Fibroblast of skin of back (primary cell): ENCODE results near the gene ZNF236.
"Not testable (repeated sequence)": the region's sequence is repeated elsewhere in the genome, so short reads cannot be mapped to it uniquely, and the experiment has no call there.

Source experiments
- DNase-seq: peaks from one replicate; pipeline ENCODE4 v3.0.0-alpha.2; 2013

ZNF236 gene

DNA sequence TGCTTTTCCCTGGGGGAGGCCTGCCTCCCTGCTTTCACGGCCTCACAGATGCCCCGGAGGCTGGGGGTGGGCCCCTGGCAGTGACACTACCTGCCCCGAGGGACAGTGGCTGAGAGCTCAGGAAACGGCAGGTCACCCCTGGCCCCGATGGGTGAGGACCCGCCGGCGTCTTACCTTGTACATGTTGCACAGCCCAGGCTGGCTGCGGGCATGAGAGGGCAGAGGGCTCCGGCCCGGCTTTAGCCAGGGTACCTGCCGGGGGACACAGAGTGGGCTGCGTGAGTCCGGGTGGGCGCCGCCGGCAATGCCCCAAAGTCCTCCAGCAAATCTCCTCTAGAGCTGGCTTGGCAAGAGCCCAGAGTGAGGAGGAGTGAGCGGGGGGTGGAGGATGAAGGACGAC lies 187.3 kb downstream of the ZNF236 start:
- no peak for DNase-seq

GRCh38 chr18:77012120-77012519 lies 189.8 kb downstream of the ZNF236 start:
- no peak for DNase-seq

- DNase-seq = no peak
These were observed 190.6 kb downstream of the ZNF236 start for GRCh38 chr18:77012806-77013541.

GRCh38 chr18:77013811-77014521 lies 191.6 kb downstream of the ZNF236 start:
- DNase-seq = no peak

GRCh38 chr18:77014538-77014937 lies 192.2 kb downstream of the ZNF236 start:
- no peak for DNase-seq

DNA sequence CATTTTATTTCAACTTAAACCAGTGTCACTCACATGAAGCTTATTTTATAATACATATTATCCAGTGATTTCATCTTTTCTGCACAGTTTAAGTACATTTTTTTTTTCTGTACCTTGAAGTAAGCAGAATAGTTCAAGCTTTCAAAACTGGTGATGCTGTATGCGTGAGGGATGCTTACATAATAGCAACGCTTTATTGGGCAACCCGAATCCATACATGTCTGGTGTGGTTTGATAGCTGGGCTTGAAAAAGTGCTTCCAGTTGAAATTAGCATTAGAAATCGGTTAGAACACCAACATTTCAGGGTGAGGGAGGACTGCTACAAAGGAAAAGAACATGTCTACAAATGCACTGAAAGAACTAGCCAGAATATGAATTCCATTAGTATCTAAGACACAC lies 192.8 kb downstream of the ZNF236 start:
- DNase-seq = no peak

DNA sequence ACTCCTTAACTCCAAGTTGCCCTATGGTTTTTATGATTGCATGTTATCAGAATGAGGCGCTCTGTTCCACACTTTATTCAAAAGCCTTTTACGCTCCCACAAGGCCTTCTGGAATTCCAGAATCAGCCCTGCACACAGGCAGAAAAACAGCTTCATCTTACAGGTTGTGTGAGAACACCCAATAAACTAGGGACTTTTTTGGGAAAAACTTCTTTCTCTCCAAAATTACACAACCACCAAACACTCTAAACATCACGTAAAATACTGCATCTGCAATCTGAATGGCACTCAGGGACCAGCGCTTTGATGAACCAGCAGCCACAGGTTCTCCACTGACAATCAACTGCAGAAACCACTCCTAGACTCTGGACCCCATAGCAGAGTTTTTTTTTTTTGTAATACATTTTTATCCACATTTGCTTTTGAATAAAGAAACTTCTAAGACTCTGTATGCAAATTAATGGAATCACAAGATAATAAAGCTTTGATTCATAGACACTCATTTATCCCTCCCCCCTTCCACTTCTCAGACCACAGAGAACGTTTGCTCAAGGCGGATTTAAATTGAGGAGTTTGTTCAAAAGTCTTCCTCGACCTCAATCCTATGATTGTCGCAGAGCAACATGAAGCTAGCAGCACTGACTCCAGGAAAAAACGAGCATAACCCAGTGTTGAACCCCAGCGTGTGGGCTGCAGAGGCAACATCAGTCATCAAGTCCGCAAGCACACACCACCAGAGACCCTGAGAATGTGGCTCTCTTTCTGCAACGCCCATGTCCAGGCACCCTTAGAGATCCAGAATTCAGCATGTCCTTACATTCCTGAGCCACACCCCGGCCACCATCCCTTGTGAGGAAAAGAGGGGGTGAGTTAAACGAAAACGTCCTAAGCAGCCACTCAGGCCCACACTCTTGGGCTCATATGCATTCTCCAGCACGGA lies 193.7 kb downstream of the ZNF236 start:
- no peak for DNase-seq

GRCh38 chr18:77016936-77017335 lies 194.6 kb downstream of the ZNF236 start:
- DNase-seq = no peak

GRCh38 chr18:77017355-77017754 lies 195.0 kb downstream of the ZNF236 start:
- DNase-seq = no peak

GRCh38 chr18:77018650-77019049 lies 196.3 kb downstream of the ZNF236 start:
- DNase-seq = not testable (repeated sequence)

GRCh38 chr18:77019641-77020040 lies 197.3 kb downstream of the ZNF236 start:
- no peak for DNase-seq
